ENCODE measurements around the gene CYB5R4. TPM values are rescaled to one million over a fixed set of nuclear protein-coding genes. Genes with fewer than 3 reads are reported as not detected.

The CYB5R4 gene
- 22.2 TPM for total RNA-seq

- DNase-seq (ENCODE audit: low spot score): peak; percentile 96
Observed at GRCh38 chr6:83859410-83860358, at the start of gene CYB5R4. Gene CYB5R4, plus strand, starts transcription at chr6:83859689. Its CDS starts 94 bp downstream, at chr6:83859783.

GRCh38 chr6:83812595-83812994 is 46.9 kb upstream of the CYB5R4 start:
- no peak for DNase-seq (ENCODE audit: low spot score)

- no peak for DNase-seq (ENCODE audit: low spot score)
Observed at GRCh38 chr6:83815631-83816272, 43.7 kb upstream of the CYB5R4 start.

GRCh38 chr6:83822629-83823169 is 36.8 kb upstream of the CYB5R4 start:
- no peak for DNase-seq (ENCODE audit: low spot score)

GRCh38 chr6:83824388-83824801 is 35.1 kb upstream of the CYB5R4 start:
- DNase-seq (ENCODE audit: low spot score): no peak

- no peak for DNase-seq (ENCODE audit: low spot score)
Observed at GRCh38 chr6:83824831-83825230, 34.7 kb upstream of the CYB5R4 start.

GRCh38 chr6:83827050-83827449 is 32.4 kb upstream of the CYB5R4 start:
- no peak for DNase-seq (ENCODE audit: low spot score)

GRCh38 chr6:83838727-83839126 is 20.8 kb upstream of the CYB5R4 start:
- no peak for DNase-seq (ENCODE audit: low spot score)

- no peak for DNase-seq (ENCODE audit: low spot score)
Observed at GRCh38 chr6:83844170-83844569, 15.3 kb upstream of the CYB5R4 start.

GRCh38 chr6:83846291-83846690 is 13.2 kb upstream of the CYB5R4 start:
- no peak for DNase-seq (ENCODE audit: low spot score)

GRCh38 chr6:83847179-83847578 is 12.3 kb upstream of the CYB5R4 start:
- no peak for DNase-seq (ENCODE audit: low spot score)

GRCh38 chr6:83849127-83849526 is 10.4 kb upstream of the CYB5R4 start:
- DNase-seq (ENCODE audit: low spot score): no peak

- DNase-seq (ENCODE audit: low spot score): no peak
Observed at GRCh38 chr6:83849610-83850009, 9.9 kb upstream of the CYB5R4 start.

- no peak for DNase-seq (ENCODE audit: low spot score)
Observed at GRCh38 chr6:83852528-83853177, 6.8 kb upstream of the CYB5R4 start.

GRCh38 chr6:83853178-83854000 is 6.1 kb upstream of the CYB5R4 start, which contains the start of gene RIPPLY2:
Gene RIPPLY2, plus strand, starts transcription at chr6:83853360. Its CDS starts 57 bp downstream, at chr6:83853417.
- peak; percentile 46 for DNase-seq (ENCODE audit: low spot score)

GRCh38 chr6:83854001-83854501 is 5.4 kb upstream of the CYB5R4 start:
- DNase-seq (ENCODE audit: low spot score): no peak

GRCh38 chr6:83854766-83855165 is 4.7 kb upstream of the CYB5R4 start:
- no peak for DNase-seq (ENCODE audit: low spot score)

- DNase-seq (ENCODE audit: low spot score): no peak
Observed at GRCh38 chr6:83860359-83860755, 868 bp downstream of the CYB5R4 start.

GRCh38 chr6:83860782-83861495 is 1.4 kb downstream of the CYB5R4 start:
- no peak for DNase-seq (ENCODE audit: low spot score)

GRCh38 chr6:83862776-83863471 is 3.4 kb downstream of the CYB5R4 start:
- no peak for DNase-seq (ENCODE audit: low spot score)
